ENCODE results near the gene AARS2. TPM values are rescaled to one million over a fixed set of nuclear protein-coding genes. Genes with fewer than 3 reads are reported as not detected.

The AARS2 gene
- total and polyA plus RNA-seq, 9 of the 15 experiments (the other 6 are each of a cell fraction or from before 2014, with no cell fraction given) = 0.97 to 34.0 (median 18.3) TPM

DNA sequence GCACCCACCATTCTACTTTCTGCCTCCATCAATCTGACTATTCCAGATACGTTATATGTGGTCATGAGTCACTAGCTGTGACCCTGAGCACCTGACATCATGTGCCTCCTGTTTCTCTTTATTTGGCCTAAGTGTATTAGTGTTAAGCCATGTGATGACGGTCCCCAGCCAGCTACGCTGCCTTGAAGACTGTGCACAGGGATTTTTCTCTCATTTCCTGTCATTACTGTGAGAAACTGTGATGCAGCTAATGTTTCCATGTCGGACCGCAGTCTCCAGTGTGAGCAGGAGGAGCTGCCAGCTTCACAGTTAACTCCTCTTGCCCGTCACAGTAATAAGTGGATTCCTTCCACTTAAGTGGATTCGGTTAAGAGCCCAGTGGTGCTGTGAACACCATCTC is 19.4 kb upstream of the AARS2 start (continued):
- TF ChIP-seq, protein P1, sequence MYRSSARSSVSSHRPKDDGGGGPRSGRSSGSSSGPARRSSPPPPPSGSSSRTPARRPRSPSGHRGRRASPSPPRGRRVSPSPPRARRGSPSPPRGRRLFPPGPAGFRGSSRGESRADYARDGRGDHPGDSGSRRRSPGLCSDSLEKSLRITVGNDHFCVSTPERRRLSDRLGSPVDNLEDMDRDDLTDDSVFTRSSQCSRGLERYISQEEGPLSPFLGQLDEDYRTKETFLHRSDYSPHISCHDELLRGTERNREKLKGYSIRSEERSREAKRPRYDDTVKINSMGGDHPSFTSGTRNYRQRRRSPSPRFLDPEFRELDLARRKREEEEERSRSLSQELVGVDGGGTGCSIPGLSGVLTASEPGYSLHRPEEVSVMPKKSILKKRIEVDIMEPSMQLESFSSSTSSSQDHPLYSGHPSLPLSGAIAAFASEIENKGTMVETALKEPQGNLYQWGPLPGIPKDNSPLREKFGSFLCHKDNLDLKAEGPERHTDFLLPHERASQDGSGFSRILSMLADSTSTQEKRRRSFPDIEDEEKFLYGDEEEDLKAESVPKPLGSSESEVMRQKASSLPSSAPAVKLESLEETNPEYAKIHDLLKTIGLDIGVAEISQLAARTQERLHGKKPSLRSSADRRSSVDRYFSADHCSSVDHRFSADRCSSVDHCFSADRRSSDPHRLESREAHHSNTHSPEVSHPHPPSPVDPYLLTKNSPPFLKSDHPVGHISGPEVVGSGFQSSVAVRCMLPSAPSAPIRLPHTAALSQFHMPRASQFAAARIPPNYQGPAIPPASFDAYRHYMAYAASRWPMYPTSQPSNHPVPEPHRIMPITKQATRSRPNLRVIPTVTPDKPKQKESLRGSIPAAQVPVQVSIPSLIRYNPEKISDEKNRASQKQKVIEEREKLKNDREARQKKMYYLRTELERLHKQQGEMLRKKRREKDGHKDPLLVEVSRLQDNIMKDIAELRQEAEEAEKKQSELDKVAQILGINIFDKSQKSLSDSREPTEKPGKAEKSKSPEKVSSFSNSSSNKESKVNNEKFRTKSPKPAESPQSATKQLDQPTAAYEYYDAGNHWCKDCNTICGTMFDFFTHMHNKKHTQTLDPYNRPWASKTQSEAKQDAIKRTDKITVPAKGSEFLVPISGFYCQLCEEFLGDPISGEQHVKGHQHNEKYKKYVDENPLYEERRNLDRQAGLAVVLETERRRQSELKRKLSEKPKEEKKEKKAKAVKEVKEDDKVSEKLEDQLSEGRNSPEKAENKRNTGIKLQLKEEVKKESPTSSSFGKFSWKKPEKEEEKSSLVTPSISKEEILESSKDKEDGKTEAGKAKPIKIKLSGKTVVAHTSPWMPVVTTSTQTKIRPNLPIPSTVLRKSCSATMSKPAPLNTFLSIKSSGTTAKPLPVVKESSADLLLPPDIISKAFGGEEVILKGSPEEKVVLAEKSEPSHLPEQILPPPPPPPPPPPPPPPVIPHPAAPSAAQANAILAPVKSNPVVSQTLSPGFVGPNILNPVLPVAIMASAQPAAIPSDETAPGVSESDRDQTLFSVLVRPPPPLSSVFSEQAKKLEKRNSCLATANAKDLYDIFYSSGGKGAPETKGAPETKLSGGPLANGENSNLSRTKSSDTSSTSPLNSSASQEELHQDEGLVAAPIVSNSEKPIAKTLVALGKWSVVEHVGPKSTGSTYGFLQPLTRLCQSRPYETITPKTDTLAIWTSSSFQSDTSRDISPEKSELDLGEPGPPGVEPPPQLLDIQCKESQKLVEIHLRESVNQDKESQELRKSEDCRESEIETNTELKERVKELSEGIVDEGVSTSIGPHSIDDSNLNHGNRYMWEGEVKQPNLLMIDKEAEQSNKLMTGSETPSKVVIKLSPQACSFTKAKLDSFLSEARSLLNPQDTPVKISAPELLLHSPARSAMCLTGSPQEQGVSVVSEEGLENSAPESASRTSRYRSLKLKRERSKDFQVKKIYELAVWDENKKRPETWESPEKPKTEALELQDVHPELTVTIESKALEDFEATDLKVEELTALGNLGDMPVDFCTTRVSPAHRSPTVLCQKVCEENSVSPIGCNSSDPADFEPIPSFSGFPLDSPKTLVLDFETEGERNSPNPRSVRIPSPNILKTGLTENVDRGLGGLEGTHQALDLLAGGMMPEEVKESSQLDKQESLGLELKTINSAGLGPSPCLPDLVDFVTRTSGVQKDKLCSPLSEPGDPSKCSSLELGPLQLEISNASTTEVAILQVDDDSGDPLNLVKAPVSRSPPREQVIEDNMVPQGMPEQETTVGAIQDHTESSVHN (IDR thresholded peaks at IDR 0.05; ENCODE audit: borderline replicate concordance in 1 of 2, low read depth in 1 of 2) = no peak
- TF ChIP-seq L3MBTL2 (IDR thresholded peaks at IDR 0.05) (no peak), TEAD1 (CRISPR knock-in tag; IDR thresholded peaks at IDR 0.05) (no peak), ESRRB (CRISPR knock-in tag; IDR thresholded peaks at IDR 0.05; ENCODE audit: borderline replicate concordance) (no peak), MCM7 (IDR thresholded peaks at IDR 0.05) (no peak), TCF7 (IDR thresholded peaks at IDR 0.05; ENCODE audit: borderline replicate concordance) (no peak), MTF1 (CRISPR knock-in tag; IDR thresholded peaks at IDR 0.05; ENCODE audit: borderline replicate concordance) (no peak)
- TF ChIP-seq, protein P2, sequence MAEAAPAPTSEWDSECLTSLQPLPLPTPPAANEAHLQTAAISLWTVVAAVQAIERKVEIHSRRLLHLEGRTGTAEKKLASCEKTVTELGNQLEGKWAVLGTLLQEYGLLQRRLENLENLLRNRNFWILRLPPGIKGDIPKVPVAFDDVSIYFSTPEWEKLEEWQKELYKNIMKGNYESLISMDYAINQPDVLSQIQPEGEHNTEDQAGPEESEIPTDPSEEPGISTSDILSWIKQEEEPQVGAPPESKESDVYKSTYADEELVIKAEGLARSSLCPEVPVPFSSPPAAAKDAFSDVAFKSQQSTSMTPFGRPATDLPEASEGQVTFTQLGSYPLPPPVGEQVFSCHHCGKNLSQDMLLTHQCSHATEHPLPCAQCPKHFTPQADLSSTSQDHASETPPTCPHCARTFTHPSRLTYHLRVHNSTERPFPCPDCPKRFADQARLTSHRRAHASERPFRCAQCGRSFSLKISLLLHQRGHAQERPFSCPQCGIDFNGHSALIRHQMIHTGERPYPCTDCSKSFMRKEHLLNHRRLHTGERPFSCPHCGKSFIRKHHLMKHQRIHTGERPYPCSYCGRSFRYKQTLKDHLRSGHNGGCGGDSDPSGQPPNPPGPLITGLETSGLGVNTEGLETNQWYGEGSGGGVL (CRISPR knock-in tag; IDR thresholded peaks at IDR 0.05) = no peak
